ENCODE results near the gene SLC16A12. TPM values are rescaled to one million over a fixed set of nuclear protein-coding genes. Genes with fewer than 3 reads are reported as not detected.

SLC16A12 gene
- total RNA-seq, 2 donors from 2014 or later: 0.20 to 0.24 TPM

- H3K27me3 ChIP-seq: no peaks in the 10 kb centered on the region
- H3K4me3 ChIP-seq: no peak overlapping the region
- no peak overlapping the region for H3K9ac ChIP-seq (ENCODE audit: low read depth in 2 of 2, low read length in 2 of 2)
- no peaks in the 10 kb centered on the region for H3K9me3 ChIP-seq
- no peaks in the 10 kb centered on the region for H3K4me1 ChIP-seq
- no peaks in the 10 kb centered on the region for H3K36me3 ChIP-seq
- intact Hi-C loops (cut with DNase I): no loop called here
- no peak for DNase-seq
- H3K27ac ChIP-seq: no peak overlapping the region
- no peak for TF ChIP-seq CTCF (IDR thresholded peaks at IDR 0.05)
Measured at GRCh38 chr10:89475591-89475998, 59.8 kb downstream of the SLC16A12 start.

- intact Hi-C loops (cut with DNase I): no loop called here
- no peak overlapping the region for H3K9ac ChIP-seq (ENCODE audit: low read depth in 2 of 2, low read length in 2 of 2)
Measured at GRCh38 chr10:89475125-89475524, 60.3 kb downstream of the SLC16A12 start.

GRCh38 chr10:89474452-89474851, 60.9 kb downstream of the SLC16A12 start:
- Histone ChIP-seq H3K9ac (ENCODE audit: low read depth in 2 of 2, low read length in 2 of 2) (no peak overlapping the region), H3K27ac (no peak overlapping the region), H3K4me3 (no peak overlapping the region), H3K9me3 (no peaks in the 10 kb centered on the region), H3K36me3 (no peaks in the 10 kb centered on the region), H3K27me3 (no peaks in the 10 kb centered on the region), H3K4me1 (no peaks in the 10 kb centered on the region)
- no peak for TF ChIP-seq CTCF (IDR thresholded peaks at IDR 0.05)
- DNase-seq: no peak
- intact Hi-C loops (cut with DNase I): no loop called here

More at GRCh38 chr10:89475125-89475524, 60.3 kb downstream of the SLC16A12 start:
- TF ChIP-seq CTCF (IDR thresholded peaks at IDR 0.05): no peak
- Histone ChIP-seq H3K27me3 (no peaks in the 10 kb centered on the region), H3K4me3 (no peak overlapping the region), H3K9me3 (no peaks in the 10 kb centered on the region), H3K27ac (no peak overlapping the region), H3K36me3 (no peaks in the 10 kb centered on the region), H3K4me1 (no peaks in the 10 kb centered on the region)
- no peak for DNase-seq

- DNase-seq: no peak
- Histone ChIP-seq H3K4me3 (no peak overlapping the region), H3K9ac (ENCODE audit: low read depth in 2 of 2, low read length in 2 of 2) (no peak overlapping the region), H3K9me3 (no peaks in the 10 kb centered on the region), H3K27ac (no peak overlapping the region), H3K27me3 (no peaks in the 10 kb centered on the region), H3K4me1 (no peaks in the 10 kb centered on the region), H3K36me3 (no peaks in the 10 kb centered on the region)
- no peak for TF ChIP-seq CTCF (IDR thresholded peaks at IDR 0.05)
- intact Hi-C loops (cut with DNase I): no loop called here
Measured at GRCh38 chr10:89471110-89471809, 64.1 kb downstream of the SLC16A12 start.

GRCh38 chr10:89470628-89471027, 64.8 kb downstream of the SLC16A12 start:
- Histone ChIP-seq H3K9ac (ENCODE audit: low read depth in 2 of 2, low read length in 2 of 2) (no peak overlapping the region), H3K9me3 (no peaks in the 10 kb centered on the region), H3K4me3 (no peak overlapping the region), H3K27ac (no peak overlapping the region), H3K27me3 (no peaks in the 10 kb centered on the region), H3K36me3 (no peaks in the 10 kb centered on the region), H3K4me1 (no peaks in the 10 kb centered on the region)
- no peak for DNase-seq
- intact Hi-C loops (cut with DNase I): no loop called here
- no peak for TF ChIP-seq CTCF (IDR thresholded peaks at IDR 0.05)
